ENCODE results near the gene GIT1. TPM values are rescaled to one million over a fixed set of nuclear protein-coding genes. Genes with fewer than 3 reads are reported as not detected.

GIT1 gene, protein sequence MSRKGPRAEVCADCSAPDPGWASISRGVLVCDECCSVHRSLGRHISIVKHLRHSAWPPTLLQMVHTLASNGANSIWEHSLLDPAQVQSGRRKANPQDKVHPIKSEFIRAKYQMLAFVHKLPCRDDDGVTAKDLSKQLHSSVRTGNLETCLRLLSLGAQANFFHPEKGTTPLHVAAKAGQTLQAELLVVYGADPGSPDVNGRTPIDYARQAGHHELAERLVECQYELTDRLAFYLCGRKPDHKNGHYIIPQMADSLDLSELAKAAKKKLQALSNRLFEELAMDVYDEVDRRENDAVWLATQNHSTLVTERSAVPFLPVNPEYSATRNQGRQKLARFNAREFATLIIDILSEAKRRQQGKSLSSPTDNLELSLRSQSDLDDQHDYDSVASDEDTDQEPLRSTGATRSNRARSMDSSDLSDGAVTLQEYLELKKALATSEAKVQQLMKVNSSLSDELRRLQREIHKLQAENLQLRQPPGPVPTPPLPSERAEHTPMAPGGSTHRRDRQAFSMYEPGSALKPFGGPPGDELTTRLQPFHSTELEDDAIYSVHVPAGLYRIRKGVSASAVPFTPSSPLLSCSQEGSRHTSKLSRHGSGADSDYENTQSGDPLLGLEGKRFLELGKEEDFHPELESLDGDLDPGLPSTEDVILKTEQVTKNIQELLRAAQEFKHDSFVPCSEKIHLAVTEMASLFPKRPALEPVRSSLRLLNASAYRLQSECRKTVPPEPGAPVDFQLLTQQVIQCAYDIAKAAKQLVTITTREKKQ
- 59.8 to 78.2 TPM (median 75.1 TPM) in 5 replicates for total RNA-seq (2022; extraction: Qiagen RNA extraction)

DNA sequence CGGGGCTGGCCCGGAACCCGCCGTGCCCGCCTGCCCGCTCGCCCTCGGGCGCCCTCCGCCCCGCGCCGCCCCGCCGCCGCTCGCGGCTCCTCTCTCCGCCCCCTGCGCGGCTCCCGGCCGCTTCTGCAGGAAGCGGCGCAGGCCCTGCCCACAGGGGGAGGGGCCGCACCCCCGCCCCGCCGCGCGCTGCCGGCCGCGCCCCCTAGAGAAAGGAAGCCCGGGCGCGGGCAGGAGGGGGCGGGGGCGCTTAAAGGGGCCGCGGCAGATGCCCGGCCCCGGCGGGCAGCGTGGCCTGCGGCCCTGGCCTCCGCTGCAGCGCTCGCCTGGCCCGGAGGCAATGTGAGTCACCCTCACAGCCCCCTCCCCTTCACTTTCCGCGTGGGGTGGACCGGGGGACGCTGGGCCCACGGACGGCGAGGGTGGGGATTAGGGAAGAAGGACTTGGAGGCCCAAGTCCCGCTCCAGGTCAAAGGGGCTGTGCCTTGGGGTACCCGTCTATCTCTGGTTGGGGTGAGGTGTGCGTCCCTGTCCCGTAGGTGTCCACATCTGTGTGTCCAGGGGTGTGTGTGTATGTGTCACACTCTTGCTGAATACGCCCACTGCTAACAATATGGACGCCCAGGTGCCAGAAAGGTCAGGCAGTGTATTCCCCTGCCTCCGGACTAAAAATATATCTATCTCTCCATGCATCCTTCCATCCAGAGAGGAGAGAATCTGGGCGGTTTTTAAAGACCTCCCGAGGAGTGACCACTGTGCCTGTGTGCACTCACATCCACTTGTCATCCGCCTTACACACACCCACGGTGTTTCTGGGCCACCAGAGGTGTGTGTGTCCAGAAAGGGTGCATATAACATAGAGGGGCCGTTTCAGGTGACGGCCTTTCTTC lies at the start of gene GIT1:
Gene GIT1 (minus strand): TSS at position 125 of the 887 bp plus-strand sequence. CDS start 270 bp downstream, outside the sequence.

DNA sequence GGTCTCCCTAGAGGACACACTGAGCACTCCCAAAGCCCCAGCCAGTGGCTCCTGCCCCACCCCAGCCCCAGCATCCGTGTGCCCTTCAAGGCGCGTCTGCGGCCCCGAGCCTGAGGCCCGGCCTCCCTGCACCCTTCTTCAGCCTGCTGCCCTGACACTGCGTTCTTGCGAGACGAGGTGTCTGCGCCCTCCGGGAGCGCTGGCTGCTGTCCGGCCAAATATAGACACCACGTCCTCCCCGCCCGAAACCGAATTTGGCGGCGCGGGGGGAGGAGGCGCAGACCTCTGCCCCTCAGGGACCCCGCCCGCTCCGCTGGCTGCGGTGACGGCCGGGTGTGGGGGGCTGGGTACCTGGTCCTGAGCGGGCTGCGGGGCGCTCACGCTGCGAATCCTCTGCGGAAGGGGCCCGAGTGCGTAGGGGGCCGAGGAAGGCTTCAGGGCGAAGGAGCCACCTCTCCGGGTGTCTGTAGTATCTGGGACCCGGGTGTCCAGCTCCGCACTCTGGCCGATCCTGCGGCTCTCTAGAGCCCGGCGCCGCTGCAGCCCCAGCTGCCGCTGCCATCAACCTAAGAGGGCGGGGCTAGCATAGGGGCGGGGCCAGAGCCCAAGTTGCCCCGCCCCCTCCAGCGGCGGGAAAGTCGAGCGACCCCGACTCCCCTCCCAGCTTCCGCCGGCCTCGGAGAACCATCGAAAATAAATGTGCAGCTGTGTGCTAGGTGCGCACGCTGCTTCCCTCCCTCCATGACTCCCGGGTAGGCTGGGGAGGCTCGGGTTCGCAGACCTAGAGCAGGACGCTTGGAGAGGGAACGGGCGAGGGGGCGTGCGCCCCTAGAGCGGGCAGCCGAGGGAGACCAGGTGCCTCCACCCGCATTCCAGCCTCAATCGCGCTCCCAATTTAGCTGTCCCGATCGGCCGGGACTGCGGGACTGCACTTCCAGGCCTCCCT lies 33.2 kb upstream of the GIT1 start, which contains the start of gene CORO6:
Gene CORO6 (minus strand): TSS at position 576 of the 946 bp plus-strand sequence. CDS start 1,491 bp downstream, outside the sequence.

DNA sequence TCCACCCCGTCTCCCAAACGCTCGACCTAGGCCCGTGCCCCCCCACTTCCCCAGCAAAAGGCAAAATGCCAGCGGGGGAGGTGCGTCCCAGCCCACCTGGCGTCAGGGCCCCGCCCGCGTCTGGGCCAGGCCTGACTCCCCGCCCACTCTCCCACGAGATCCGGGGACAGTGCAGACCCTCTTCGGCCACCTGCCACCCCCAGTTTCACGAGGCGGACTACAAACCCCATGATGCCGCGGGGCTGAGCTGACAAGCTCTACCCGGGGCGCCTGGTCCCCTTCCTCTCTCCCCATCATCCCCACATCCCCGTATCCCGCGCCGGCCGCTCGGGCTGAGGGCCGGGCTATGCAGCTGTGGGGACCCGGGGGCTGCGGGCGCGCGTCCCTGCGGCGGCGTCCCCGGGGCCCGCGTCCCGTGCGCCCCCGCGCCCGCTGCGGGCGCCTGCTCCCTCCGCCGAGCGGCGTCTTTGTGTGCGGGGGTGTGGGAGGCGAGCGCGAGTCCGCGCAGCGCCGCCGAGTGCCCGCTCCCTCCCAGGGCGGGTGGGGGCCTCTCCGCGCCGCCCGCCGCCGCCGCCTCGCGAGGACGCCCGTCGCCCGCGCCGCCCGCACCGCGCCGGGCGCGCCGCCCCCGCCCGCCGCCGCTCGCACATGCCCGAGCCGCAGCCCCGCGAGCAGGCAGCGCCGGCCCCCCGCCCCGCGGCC lies 3.6 kb upstream of the GIT1 start, which contains the start of gene ANKRD13B:
Gene ANKRD13B (plus strand): TSS at position 283 of the 702 bp plus-strand sequence. CDS start 490 bp downstream, outside the sequence.

DNA sequence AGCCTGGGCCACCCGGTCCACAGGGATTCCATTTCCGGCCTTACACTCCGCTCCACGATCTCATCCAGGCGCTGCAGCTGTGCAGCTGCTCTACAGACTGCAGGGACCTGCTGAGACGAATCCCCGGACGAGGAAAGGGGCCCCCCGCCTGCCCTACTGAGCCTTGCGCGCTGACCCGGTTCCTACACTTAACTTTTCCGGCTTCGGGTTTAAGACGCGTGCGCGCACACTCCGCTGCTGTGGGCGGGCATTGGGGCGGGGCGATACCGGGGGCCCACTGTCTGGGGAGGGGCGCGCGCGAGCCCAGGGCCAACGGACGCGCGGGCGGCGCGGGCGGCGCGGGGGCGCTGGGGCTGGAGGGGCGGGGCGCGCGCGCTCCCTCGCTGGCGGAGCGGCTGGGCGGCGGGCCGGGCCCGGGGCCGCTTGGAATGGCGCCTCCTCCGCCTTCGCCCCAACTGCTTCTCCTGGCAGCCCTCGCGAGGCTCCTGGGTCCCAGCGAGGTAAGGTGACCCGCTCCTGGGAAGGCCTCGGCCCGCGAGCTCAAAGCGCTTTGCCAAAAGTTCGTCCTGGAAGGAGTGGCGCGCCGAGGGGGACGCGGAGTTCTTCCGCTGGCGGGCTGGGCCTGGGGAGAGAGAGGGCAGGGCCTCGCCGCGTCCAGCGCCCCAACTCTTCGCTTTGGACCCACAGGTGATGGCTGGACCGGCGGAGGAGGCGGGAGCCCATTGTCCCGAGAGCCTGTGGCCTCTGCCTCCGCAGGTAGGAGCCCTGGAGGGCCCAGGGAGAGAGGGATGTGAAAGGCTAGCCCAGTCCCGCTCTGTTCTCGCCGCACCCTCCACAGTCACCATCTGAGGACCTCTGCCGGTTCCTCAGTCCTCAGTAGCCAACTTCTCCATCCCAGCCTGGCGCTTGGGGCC lies 20.9 kb downstream of the GIT1 start, which contains the start of gene TP53I13:
Gene TP53I13 (plus strand): TSS at position 371 of the 914 bp plus-strand sequence. CDS start 58 bp downstream, at position 429.

DNA sequence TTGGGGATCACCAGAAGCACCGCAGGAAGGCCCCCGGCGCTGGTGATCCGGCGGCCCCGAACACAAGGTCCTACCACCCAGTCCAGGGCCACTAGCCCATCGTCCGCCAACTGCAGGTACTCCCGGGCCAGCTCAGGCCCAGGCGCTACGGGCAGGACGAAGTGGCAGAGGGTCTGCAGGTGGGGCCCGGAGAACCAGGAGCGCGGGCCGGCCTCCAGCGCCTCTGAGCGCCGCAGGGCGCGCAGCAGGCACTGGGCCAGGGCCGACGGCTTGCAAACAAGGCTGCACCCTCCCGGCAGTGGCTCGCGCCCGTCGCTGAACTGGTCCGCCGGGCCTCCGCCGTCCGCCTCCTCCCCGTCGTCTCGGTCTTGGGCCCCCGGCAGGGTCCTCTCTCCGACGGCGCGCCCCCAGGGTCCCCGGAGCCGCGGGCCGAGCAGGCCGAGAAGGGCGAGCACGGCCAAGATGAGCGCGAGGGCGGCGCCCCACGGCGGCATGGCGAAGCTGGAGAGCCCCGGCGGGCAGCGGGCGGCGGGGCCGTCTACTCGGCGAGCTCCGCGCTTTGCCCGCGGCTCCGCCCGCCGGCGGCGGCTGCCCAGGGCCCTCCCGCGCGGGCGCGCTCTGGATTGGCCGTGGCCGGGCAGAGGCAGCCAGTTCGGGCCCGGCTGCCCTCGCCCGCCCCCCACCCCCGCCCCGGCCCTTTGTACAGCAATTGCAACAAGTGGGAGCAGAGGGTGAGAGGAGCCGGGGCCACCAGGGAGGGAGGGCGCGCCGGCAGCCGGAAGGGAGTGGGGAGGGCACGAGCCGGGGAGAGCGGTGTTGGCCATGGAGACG lies 22.8 kb downstream of the GIT1 start, which contains the start of gene ABHD15:
Gene ABHD15 (minus strand): TSS at position 565 of the 831 bp plus-strand sequence. CDS start 71 bp downstream, at position 494.

Other genes with a start within 250 kb of the GIT1 start
- 15.2 to 27.7 TPM (median 22.4 TPM) in 5 replicates for gene TAOK1, start 199.3 kb downstream of the GIT1 start, total RNA-seq (2022; extraction: Qiagen RNA extraction)
- gene ABHD15, start 22.6 kb downstream of the GIT1 start, total RNA-seq (2022; extraction: Qiagen RNA extraction), result 21.1 to 27.4 TPM (median 25.1 TPM) in 5 replicates
- 58.7 to 109 TPM (median 99.5 TPM) in 5 replicates for gene TP53I13, start 20.9 kb downstream of the GIT1 start, total RNA-seq (2022; extraction: Qiagen RNA extraction)
- gene ANKRD13B, start 3.5 kb upstream of the GIT1 start, total RNA-seq (2022; extraction: Qiagen RNA extraction), result 18.7 to 29.7 TPM (median 27.7 TPM) in 5 replicates
- gene CORO6, start 33.3 kb upstream of the GIT1 start, total RNA-seq (2022; extraction: Qiagen RNA extraction), result 5.7 to 9.6 TPM (median 7.1 TPM) in 5 replicates

All from A549 treated with CORT108297 at 1 μM for 4 hours (cell line).